22Rv1 (cell line): ENCODE data around the gene LDHAL6B.

Source experiments
- H3K27ac ChIP-seq: fragments of 450-650 bp; 2 replicates; pipeline ENCODE4 v1.5.1; 2017
- ZFX ChIP-seq: fragments of 450-650 bp; IDR thresholded peaks from 2 replicates; pipeline ENCODE4 v1.6.1; 2017; ENCODE audit warnings: antibody characterized with exemption, borderline replicate concordance
- TF ChIP-seq, protein P1 (sequence below): fragments of 450-650 bp; IDR thresholded peaks from 2 replicates; pipeline ENCODE4 v1.5.1; 2017; ENCODE audit warnings: mild to moderate bottlenecking

LDHAL6B gene

DNA sequence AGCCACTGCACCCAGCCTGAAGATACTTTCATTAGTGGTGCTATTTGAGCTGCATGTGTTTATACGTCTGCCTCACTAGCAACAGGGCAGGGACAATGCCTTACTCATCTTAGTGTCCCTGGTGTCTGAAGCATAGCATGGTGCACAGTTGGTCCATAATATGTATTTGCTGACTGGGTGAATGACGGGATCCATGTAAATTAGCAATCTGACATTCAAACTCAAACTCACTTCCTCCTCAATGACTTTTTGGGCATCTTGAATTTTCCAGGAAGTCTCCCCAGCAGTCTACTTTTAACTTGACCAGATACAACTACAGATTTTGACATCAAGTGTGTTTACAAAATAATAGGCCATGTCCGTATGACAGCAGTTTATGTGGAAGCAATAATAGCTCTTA, 3.0 kb upstream of the LDHAL6B start:
- TF ChIP-seq ZFX: no peak
- TF ChIP-seq, protein P1, sequence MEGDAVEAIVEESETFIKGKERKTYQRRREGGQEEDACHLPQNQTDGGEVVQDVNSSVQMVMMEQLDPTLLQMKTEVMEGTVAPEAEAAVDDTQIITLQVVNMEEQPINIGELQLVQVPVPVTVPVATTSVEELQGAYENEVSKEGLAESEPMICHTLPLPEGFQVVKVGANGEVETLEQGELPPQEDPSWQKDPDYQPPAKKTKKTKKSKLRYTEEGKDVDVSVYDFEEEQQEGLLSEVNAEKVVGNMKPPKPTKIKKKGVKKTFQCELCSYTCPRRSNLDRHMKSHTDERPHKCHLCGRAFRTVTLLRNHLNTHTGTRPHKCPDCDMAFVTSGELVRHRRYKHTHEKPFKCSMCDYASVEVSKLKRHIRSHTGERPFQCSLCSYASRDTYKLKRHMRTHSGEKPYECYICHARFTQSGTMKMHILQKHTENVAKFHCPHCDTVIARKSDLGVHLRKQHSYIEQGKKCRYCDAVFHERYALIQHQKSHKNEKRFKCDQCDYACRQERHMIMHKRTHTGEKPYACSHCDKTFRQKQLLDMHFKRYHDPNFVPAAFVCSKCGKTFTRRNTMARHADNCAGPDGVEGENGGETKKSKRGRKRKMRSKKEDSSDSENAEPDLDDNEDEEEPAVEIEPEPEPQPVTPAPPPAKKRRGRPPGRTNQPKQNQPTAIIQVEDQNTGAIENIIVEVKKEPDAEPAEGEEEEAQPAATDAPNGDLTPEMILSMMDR: no peak

DNA sequence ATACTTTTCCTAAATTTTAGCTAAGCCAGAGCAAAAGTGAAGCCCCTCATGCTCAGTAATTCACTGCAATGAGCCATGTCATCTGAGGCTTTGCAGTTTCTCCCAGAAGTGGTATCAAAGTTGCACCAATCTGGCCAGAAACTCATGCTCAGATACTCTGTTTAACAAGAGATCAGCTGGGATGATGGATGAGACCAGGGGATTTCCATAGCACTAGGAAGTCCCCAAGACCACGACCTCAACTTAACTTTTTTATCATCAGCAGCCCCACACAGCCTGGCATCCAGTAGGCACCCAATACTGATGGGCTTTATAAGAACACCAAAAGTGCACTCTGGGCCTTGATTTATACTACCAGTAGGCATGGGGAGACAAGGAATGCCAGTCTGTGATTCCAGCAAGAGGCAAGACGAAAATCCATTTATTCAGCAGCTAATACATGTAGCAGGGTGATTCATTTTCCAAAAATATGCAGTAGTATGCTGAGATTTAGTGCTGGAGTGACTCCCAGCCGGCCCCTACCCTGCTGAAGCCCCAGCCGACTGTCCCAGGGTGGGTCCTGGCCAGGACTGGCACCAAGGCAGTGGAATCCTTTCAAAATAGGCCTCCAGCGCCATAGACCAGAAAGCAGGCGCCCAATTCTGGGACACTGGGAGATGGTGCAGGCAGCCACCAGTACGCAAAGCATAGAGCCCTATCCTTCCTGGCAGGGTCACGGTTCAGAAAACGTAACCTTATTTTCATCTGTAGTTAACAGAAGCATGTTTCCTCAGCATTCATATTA, 612 bp upstream of the LDHAL6B start:
- H3K27ac ChIP-seq: no peak overlapping the region
- no peak for TF ChIP-seq ZFX
- TF ChIP-seq, protein P1: no peak

More for the DNA sequence above, 3.0 kb upstream of the LDHAL6B start:
- no peak overlapping the region for H3K27ac ChIP-seq

DNA sequence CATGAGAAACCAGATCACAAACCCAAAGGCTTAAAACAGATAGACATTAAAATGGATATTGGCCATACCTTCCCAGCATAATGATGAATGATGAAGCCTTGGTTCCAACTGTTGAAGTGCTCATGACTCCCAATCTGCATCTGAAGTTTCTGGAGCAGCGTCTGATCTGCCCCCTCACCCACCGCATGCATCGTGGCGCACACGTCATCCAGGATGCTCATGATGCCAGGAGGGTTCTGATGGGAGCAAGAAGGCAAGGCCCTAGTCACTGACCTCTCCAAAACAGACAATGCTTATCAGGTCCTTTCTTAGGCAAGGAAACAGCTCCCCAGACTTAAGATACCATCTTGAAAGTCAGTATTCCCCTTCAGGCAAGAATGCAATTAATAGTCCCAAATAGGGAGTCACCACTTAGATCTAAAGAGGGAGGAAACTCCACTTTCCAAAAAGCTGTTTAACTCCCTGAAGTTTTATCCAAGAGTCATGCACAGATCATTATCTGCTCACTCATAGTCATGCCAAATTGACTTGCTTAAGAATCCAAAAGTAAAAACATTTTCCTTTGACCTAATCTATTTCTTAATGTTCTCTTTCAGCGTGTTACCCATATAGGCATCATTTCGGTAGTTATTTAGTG, 2.1 kb downstream of the LDHAL6B start:
- TF ChIP-seq, protein P1: no peak
- no peak for TF ChIP-seq ZFX
- no peak overlapping the region for H3K27ac ChIP-seq

DNA sequence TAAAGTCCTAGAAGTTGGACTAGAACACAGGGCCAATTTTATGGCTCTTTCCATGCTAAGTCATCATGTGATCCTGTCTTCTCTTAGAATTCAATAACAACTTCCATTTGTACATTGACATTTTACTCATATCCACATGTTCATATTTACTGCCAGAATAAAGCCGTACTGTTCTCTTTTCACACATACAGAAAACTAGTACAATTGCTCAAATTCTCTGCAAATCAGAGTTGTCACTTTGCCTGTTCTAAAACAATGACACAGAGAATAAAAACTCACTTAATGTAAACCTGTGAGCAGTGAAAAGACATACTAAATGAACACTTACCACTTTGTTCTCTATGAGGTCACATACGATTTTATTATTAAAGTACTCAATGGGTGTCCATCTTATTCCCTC, 3.5 kb downstream of the LDHAL6B start:
- H3K27ac ChIP-seq: no peak overlapping the region
- no peak for TF ChIP-seq ZFX
- TF ChIP-seq, protein P1: no peak

DNA sequence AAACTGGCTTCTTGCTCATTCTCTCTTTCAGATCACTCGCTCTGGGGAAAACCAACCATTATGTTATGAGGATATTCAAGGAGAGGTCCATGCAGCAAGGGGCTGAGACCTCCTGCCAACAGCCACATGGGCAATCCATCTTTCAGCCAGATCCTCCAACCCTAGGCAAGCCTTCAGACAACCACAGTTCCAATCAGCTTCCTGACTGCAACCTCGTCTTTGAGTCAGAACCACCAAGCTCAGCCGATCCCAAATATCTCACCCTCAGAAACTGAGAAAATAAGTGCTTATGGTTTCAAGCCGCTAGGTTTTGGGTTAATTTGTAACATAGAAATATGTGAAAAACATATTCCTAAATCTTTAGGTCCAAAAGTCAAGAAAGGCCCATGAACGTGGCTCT, 10.3 kb downstream of the LDHAL6B start:
- no peak overlapping the region for H3K27ac ChIP-seq
- TF ChIP-seq, protein P1: no peak
- no peak for TF ChIP-seq ZFX

DNA sequence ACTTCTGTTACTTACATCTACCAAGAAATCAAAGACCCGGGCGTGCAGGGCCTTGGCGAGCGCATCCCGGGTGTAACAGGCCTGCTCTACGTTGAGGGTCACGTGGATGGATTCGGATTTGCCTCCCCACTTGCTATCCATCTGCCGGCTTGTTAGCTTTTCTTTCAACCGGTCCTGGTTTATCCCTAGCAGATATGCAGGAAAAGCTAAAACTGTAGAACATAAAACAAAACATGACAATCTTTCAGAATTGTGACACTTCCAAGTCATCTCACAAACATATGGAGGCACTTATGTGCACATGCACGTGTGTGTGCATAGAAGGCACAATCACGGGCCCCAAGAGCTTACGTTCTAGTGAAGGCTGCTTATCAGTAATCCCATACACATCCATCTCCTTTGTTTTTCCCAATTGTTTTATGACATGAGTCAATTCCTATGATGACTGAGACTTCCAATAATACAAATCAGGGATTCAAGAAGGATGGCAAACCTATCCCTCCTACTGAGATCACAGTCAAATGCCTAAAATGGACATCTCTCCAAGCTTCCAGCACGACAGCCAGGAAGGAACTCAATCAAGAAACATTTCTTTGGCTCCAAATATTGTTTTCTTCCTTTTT, 11.3 kb downstream of the LDHAL6B start:
- no peak overlapping the region for H3K27ac ChIP-seq
- no peak for TF ChIP-seq ZFX
- TF ChIP-seq, protein P1: no peak

DNA sequence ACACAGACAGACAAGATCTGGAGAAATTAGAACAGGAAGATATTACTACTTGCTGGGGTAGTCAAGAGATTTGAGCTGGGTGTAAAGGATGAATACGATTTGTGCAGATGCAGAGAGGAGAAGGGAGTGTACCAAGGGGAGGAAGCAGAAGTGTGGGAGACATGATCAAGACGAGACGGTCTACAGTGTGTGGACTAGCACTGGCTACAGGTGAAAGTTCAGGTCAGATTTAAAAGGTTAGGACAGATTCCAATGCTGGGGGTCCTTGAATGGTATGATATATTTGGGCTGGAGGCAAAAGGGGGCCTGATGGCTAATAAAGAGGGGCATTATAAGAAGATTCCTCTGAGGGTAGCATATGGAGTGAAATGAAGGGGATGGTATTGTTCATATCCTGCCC, 12.1 kb downstream of the LDHAL6B start:
- TF ChIP-seq, protein P1: no peak
- TF ChIP-seq ZFX: no peak

More for the DNA sequence above, 12.1 kb downstream of the LDHAL6B start:
- H3K27ac ChIP-seq: no peak overlapping the region
